ENCODE data around the gene CNGA4. TPM values are rescaled to one million over a fixed set of nuclear protein-coding genes. Genes with fewer than 3 reads are reported as not detected.
"Not testable (repeated sequence)": the region's sequence is repeated elsewhere in the genome, so short reads cannot be mapped to it uniquely, and the experiment has no call there.

Gene CNGA4
- total and polyA plus RNA-seq, 7 donors = 0.03 to 0.21 TPM; not detected in 5

GRCh38 chr11:6268820-6269219, 29.9 kb downstream of the CNGA4 start:
- H3K27me3 ChIP-seq (ENCODE audit: insufficient read depth in 3 of 3, low read length in 2 of 3) = peaks cover 0 to 2% (median 0%) of the 10 kb centered on the region in 3 donors
- no peaks in the 10 kb centered on the region for H3K9me3 ChIP-seq
- H3K36me3 ChIP-seq (ENCODE audit: insufficient read depth in 1 of 2, low read depth in 1 of 2) = no peaks in the 10 kb centered on the region
- peaks cover 18% of the 10 kb centered on the region for H3K4me1 ChIP-seq
- no peak for TF ChIP-seq CTCF (IDR thresholded peaks at IDR 0.05)
- 81 to 100% (median 86%) methylated on average over 1 of the region's 1 CpG for WGBS, 3 donors
- intact Hi-C loops (cut with DNase I) = no loop called here
- no peak overlapping the region for H3K27ac ChIP-seq
- ATAC-seq (no peak), DNase-seq (no peak)
- no peak overlapping the region for H3K4me3 ChIP-seq

DNA sequence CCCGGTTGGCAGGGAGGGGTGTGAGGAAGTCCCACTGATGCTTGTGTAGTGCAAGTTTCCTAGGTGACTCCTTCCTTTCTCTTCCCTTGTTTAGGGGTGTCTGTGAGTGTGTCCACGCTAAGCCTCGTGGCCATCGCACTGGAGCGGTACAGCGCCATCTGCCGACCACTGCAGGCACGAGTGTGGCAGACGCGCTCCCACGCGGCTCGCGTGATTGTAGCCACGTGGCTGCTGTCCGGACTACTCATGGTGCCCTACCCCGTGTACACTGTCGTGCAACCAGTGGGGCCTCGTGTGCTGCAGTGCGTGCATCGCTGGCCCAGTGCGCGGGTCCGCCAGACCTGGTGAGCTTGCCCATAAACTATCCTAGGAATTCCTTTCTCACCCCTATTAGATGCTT, 31.1 kb downstream of the CNGA4 start:
- Histone ChIP-seq H3K36me3 (ENCODE audit: insufficient read depth in 1 of 2, low read depth in 1 of 2) (no peaks in the 10 kb centered on the region), H3K27me3 (ENCODE audit: insufficient read depth in 3 of 3, low read length in 2 of 3) (peaks cover 0 to 2% (median 0%) of the 10 kb centered on the region in 3 donors), H3K4me1 (peaks cover 18% of the 10 kb centered on the region), H3K27ac (no peak overlapping the region), H3K4me3 (no peak overlapping the region), H3K9me3 (no peaks in the 10 kb centered on the region)
- intact Hi-C loops (cut with DNase I) = no loop called here
- ATAC-seq = no peak
- TF ChIP-seq CTCF (IDR thresholded peaks at IDR 0.05) = no peak
- DNase-seq = no peak
- 86 to 89% (median 87%) methylated on average over 24 of the region's 24 CpGs for WGBS, 3 donors

- DNase-seq (no peak), ATAC-seq (no peak)
- no peaks in the 10 kb centered on the region for H3K9me3 ChIP-seq
- 82 to 93% (median 85%) methylated on average over 40 to 41 of the region's 41 CpGs for WGBS, 3 donors
- no peak overlapping the region for H3K4me3 ChIP-seq
- H3K27me3 ChIP-seq (ENCODE audit: insufficient read depth in 3 of 3, low read length in 2 of 3) = peaks cover 0 to 1% (median 0%) of the 10 kb centered on the region in 3 donors
- peaks cover 18% of the 10 kb centered on the region for H3K4me1 ChIP-seq
- no peak overlapping the region for H3K27ac ChIP-seq
- no peaks in the 10 kb centered on the region for H3K36me3 ChIP-seq (ENCODE audit: insufficient read depth in 1 of 2, low read depth in 1 of 2)
- no peak for TF ChIP-seq CTCF (IDR thresholded peaks at IDR 0.05)
- intact Hi-C loops (cut with DNase I) = no loop called here
Measured at GRCh38 chr11:6270584-6271246, 31.8 kb downstream of the CNGA4 start.

GRCh38 chr11:6271598-6271997, 32.7 kb downstream of the CNGA4 start:
- Histone ChIP-seq H3K9me3 (no peaks in the 10 kb centered on the region), H3K27me3 (ENCODE audit: insufficient read depth in 3 of 3, low read length in 2 of 3) (no peaks in the 10 kb centered on the region), H3K4me1 (peaks cover 18% of the 10 kb centered on the region), H3K36me3 (ENCODE audit: insufficient read depth in 1 of 2, low read depth in 1 of 2) (no peaks in the 10 kb centered on the region), H3K4me3 (no peak overlapping the region), H3K27ac (no peak overlapping the region)
- intact Hi-C loops (cut with DNase I) = no loop called here
- no peak for TF ChIP-seq CTCF (IDR thresholded peaks at IDR 0.05)
- DNase-seq = no peak
- peak; percentile 30 to 91 (median 78) for ATAC-seq
- 35 to 41% (median 36%) methylated on average over 3 of the region's 3 CpGs for WGBS, 3 donors

- intact Hi-C loops (cut with DNase I) = no loop called here
- no peaks in the 10 kb centered on the region for H3K27me3 ChIP-seq (ENCODE audit: insufficient read depth in 3 of 3, low read length in 2 of 3)
- no peaks in the 10 kb centered on the region for H3K9me3 ChIP-seq
- ATAC-seq (peak; percentile 30 to 95 (median 84)), DNase-seq (no peak)
- TF ChIP-seq CTCF (IDR thresholded peaks at IDR 0.05) = no peak
- H3K27ac ChIP-seq = peak overlapping the region; percentile 41
- 25 to 46% (median 25%) methylated on average over 4 of the region's 4 CpGs for WGBS, 3 donors
- peaks cover 18% of the 10 kb centered on the region for H3K4me1 ChIP-seq
- H3K36me3 ChIP-seq (ENCODE audit: insufficient read depth in 1 of 2, low read depth in 1 of 2) = no peaks in the 10 kb centered on the region
- H3K4me3 ChIP-seq = no peak overlapping the region
Measured at GRCh38 chr11:6273188-6273587, 34.3 kb downstream of the CNGA4 start.

- H3K4me3 ChIP-seq; H3K9me3 ChIP-seq; H3K4me1 ChIP-seq; intact Hi-C loops (cut with DNase I); H3K27ac ChIP-seq; DNase-seq; ATAC-seq; H3K27me3 ChIP-seq (ENCODE audit: insufficient read depth in 3 of 3, low read length in 2 of 3); H3K36me3 ChIP-seq (ENCODE audit: insufficient read depth in 1 of 2, low read depth in 1 of 2): not testable (repeated sequence)
- WGBS, 3 donors = 66 to 74% (median 72%) methylated on average over 7 of the region's 7 CpGs
Measured at GRCh38 chr11:6280809-6281208, 41.9 kb downstream of the CNGA4 start.

Data from psoas muscle (tissue), 8 donors.